SU-DHL-6 (cell line): ENCODE measurements around the gene DLX5.

ENCODE experiments used
- H2AFZ ChIP-seq: fragments of 200-600 bp; sonication (generic); 2 replicates; pipeline ENCODE4 v1.6.1; 2014; ENCODE audit warnings: low read depth, mild to moderate bottlenecking, moderate library complexity, mixed read lengths, antibody characterized with exemption, low read length; ENCODE audit not compliant: severe bottlenecking
- H3F3A ChIP-seq: fragments of 200-600 bp; shearing (Covaris generic); 2 replicates; pipeline ENCODE4 v1.6.0; 2016; ENCODE audit warnings: antibody characterized with exemption, mild to moderate bottlenecking; ENCODE audit not compliant: insufficient read depth
- H3K27ac ChIP-seq: fragments of 200-600 bp; sonication (generic); 2 replicates; pipeline ENCODE4 v1.5.1; 2016; ENCODE audit warnings: low read depth, mild to moderate bottlenecking, low read length, moderate library complexity, mixed read lengths
- H3K27me3 ChIP-seq: fragments of 200-600 bp; sonication (generic), shearing (Covaris generic); 2 replicates; pipeline ENCODE4 v1.6.0; 2014; ENCODE audit warnings: mild to moderate bottlenecking, low read length
- H3K36me3 ChIP-seq: fragments of 200-600 bp; sonication (generic); 2 replicates; pipeline ENCODE4 v1.6.1; 2014; ENCODE audit warnings: mild to moderate bottlenecking, low read length, mixed read lengths
- H3K4me2 ChIP-seq: fragments of 300-600, 200-600 bp; shearing (Covaris generic), sonication (generic); 2 replicates; pipeline ENCODE4 v1.6.0; 2014; ENCODE audit warnings: low read length, low read depth, mild to moderate bottlenecking; ENCODE audit not compliant: poor library complexity, severe bottlenecking
- H3K4me3 ChIP-seq: fragments of 200-600 bp; sonication (generic); 2 replicates; pipeline ENCODE4 v1.5.1; 2014; ENCODE audit warnings: antibody characterized with exemption, low read length, mild to moderate bottlenecking, mixed read lengths; ENCODE audit not compliant: insufficient read depth, poor library complexity, severe bottlenecking
- H3K79me2 ChIP-seq: fragments of 200-600 bp; sonication (generic); 2 replicates; pipeline ENCODE4 v1.6.1; 2014; ENCODE audit warnings: mild to moderate bottlenecking, low read length, moderate library complexity; ENCODE audit not compliant: insufficient read depth
- H3K9ac ChIP-seq: fragments of 200-600 bp; sonication (generic); 2 replicates; pipeline ENCODE4 v1.7.0; 2014; ENCODE audit warnings: mild to moderate bottlenecking, low read length
- H3K9me2 ChIP-seq: fragments of 200-600 bp; sonication (generic); replicated peaks from 2 replicates; pipeline ENCODE4 v1.6.1; 2014; ENCODE audit warnings: low read length; ENCODE audit not compliant: insufficient read depth
- H3K9me3 ChIP-seq: fragments of 200-600 bp; sonication (generic); 2 replicates; pipeline ENCODE4 v1.6.1; 2014; ENCODE audit warnings: low read length, mixed read lengths; ENCODE audit not compliant: insufficient read depth
- H4K20me1 ChIP-seq: fragments of 200-600 bp; sonication (generic); 2 replicates; pipeline ENCODE4 v1.6.1; 2014; ENCODE audit warnings: low read depth, mild to moderate bottlenecking, antibody characterized with exemption, low read length, moderate library complexity, mixed read lengths
- CTCF ChIP-seq: fragments of 200-600 bp; sonication (generic); IDR thresholded peaks from one replicate; pipeline ENCODE4 v1.5.1; 2017; ENCODE audit warnings: antibody characterized with exemption, mild to moderate bottlenecking, low read length, moderate library complexity; ENCODE audit not compliant: insufficient read depth, poor library complexity, severe bottlenecking
- EZH2phosphoT487 ChIP-seq: fragments of 200-600 bp; sonication (generic), shearing (Covaris generic); conservative IDR thresholded peaks from 2 replicates; pipeline ENCODE4 v1.6.1; 2018; ENCODE audit warnings: mild to moderate bottlenecking, antibody characterized with exemption, low read length, moderate library complexity, mixed read lengths

DLX5 gene

GRCh38 chr7:97020996-97021746 is 3.5 kb downstream of the DLX5 start:
- no peak overlapping the region for H3K4me2 ChIP-seq
- H3K27ac ChIP-seq: no peak overlapping the region
- H4K20me1 ChIP-seq: 0 out of 2 replicates have a peak, but pooled peaks cover 4% of the 10 kb centered on the region
- H3K9ac ChIP-seq: no peak overlapping the region
- TF ChIP-seq CTCF (no peak), EZH2phosphoT487 (no peak)
- no peak overlapping the region for H3K4me3 ChIP-seq
- H3F3A ChIP-seq: no peaks in the 10 kb centered on the region
- no peaks in the 10 kb centered on the region for H3K36me3 ChIP-seq
- no peaks in the 10 kb centered on the region for H3K79me2 ChIP-seq
- no peaks in the 10 kb centered on the region for H3K9me3 ChIP-seq
- H3K27me3 ChIP-seq: no peaks in the 10 kb centered on the region
- no peak overlapping the region for H2AFZ ChIP-seq
- H3K9me2 ChIP-seq: no peaks in the 10 kb centered on the region

GRCh38 chr7:97020601-97020995 is 4.0 kb downstream of the DLX5 start:
- H3K9ac ChIP-seq: no peak overlapping the region
- TF ChIP-seq CTCF (no peak), EZH2phosphoT487 (no peak)
- no peak overlapping the region for H3K4me3 ChIP-seq
- H2AFZ ChIP-seq: no peak overlapping the region
- H3K9me2 ChIP-seq: no peaks in the 10 kb centered on the region
- no peaks in the 10 kb centered on the region for H3F3A ChIP-seq
- no peaks in the 10 kb centered on the region for H3K9me3 ChIP-seq
- no peak overlapping the region for H3K4me2 ChIP-seq
- H3K27ac ChIP-seq: no peak overlapping the region
- H3K36me3 ChIP-seq: no peaks in the 10 kb centered on the region
- no peaks in the 10 kb centered on the region for H3K79me2 ChIP-seq
- H4K20me1 ChIP-seq: 0 out of 2 replicates have a peak, but pooled peaks cover 4% of the 10 kb centered on the region
- no peaks in the 10 kb centered on the region for H3K27me3 ChIP-seq

GRCh38 chr7:97019710-97020225 is 4.9 kb downstream of the DLX5 start:
- Histone ChIP-seq H2AFZ (no peak overlapping the region), H3K4me3 (no peak overlapping the region), H4K20me1 (0 out of 2 replicates have a peak, but pooled peaks cover 4% of the 10 kb centered on the region), H3K36me3 (no peaks in the 10 kb centered on the region), H3F3A (no peaks in the 10 kb centered on the region), H3K9me3 (no peaks in the 10 kb centered on the region), H3K9ac (no peak overlapping the region), H3K9me2 (no peaks in the 10 kb centered on the region), H3K79me2 (no peaks in the 10 kb centered on the region), H3K4me2 (no peak overlapping the region), H3K27ac (no peak overlapping the region), H3K27me3 (no peaks in the 10 kb centered on the region)
- TF ChIP-seq CTCF (no peak), EZH2phosphoT487 (no peak)
